GM19438 (cell line): ENCODE results near the gene CCDC142.
"Not testable (repeated sequence)": the region's sequence is repeated elsewhere in the genome, so short reads cannot be mapped to it uniquely, and the experiment has no call there.

Source experiments
- ATAC-seq: cut with Tn5 transposase; IDR thresholded peaks from one replicate; pipeline ENCODE4 v1.9.1; 2021; ENCODE audit warnings: low read depth; ENCODE audit not compliant: unreplicated experiment

The CCDC142 gene

DNA sequence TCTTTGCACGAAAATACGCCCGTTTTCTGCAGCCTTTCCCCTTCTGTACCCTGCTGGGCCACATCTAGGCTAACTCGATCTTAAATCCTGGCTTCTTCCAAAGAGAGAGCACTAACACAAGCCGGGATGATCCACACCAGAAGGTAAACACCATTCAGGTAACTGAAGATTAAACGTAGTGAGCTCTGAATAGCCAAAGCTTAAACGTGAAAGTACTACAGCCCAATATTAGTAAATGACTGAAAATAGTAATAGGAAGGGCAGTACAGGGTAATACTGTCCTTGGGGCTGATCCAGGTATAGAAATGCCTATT is 9.9 kb downstream of the CCDC142 start:
- ATAC-seq = no peak

- ATAC-seq = peak; percentile 91
Measured at GRCh38 chr2:74472086-74472944, 10.5 kb downstream of the CCDC142 start, which contains the start of gene MRPL53. MRPL53 (minus strand) TSS chr2:74472680; CDS start chr2:74472660, 20 bp downstream.

DNA sequence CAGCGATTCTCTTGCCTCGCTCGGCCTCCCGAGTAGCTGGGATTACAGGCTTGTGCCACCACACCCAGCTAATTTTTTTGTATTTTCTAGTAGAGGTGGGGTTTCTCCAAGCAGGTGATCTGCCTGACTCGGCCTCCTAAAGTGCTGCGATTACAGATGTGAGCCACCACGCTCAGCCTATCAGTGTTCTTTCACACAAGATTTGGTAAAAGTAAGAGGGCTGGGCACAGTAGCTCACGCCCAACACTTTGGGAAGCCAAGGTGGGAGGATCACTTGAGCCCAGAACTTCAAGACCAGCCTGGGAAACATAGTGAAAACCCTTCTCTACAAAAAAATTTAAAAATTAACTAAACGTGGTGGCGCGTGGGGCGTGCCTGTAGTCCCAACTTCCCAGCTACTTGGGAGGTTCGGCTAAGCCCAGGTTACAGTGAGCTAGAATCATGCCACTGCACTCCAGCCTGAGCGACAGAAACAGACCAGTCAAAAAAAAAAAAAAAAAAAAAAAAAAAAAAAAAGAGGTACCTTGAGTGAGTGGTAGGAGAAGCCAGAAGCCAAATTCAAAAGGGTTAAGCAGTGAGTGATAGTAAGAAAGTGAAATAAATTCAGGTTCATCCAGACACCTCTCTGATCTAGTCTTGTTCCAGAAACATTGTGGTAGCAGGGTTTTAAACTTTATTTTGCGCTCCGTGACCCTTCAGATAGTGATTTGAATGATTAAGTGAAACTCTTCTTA is 11.3 kb downstream of the CCDC142 start:
- ATAC-seq = no peak

DNA sequence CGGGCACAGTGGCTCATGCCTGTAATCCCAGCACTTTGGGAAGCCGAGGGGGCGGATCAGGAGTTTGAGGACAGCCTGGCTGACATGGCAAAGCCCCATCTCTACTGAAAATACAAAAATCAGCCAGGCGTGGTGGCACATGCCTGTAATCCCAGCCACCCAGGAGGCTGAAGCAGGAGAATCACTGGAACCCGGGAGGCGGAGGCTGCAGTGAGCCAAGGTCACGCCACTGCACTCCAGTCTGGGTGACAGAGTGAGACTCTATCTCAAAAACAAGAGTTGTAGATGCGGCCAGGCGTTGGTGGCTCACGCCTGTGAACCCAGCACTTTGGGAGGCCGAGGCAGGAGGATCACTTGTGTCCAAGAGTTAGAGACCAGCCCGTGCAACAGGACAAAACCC is 12.1 kb downstream of the CCDC142 start:
- ATAC-seq = not testable (repeated sequence)

DNA sequence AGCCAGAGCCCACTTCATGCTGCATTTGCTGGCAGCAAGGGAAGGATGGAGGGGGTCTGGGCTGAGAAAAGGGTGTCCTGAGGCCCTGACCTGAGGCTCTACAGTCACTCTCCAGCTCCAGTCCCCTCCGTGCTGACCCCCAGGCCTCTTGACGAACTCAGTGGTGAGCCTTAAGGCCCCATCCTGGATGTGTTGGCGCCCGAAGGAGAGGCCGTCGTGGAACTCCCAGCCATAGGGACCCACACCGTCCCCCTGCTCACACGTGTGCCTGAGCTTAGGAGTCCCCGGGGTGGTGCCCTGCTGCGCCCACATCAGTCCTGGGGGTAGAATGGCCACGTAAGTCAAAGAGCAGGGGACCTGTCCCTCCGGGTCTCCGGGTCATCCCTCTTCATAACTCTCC is 18.4 kb downstream of the CCDC142 start:
- no peak for ATAC-seq

GRCh38 chr2:74462786-74463105 is 20.1 kb downstream of the CCDC142 start:
- no peak for ATAC-seq

- ATAC-seq = no peak
Measured at GRCh38 chr2:74462054-74462785, 20.6 kb downstream of the CCDC142 start.

- ATAC-seq = no peak
Measured at GRCh38 chr2:74461187-74462053, 21.4 kb downstream of the CCDC142 start.

DNA sequence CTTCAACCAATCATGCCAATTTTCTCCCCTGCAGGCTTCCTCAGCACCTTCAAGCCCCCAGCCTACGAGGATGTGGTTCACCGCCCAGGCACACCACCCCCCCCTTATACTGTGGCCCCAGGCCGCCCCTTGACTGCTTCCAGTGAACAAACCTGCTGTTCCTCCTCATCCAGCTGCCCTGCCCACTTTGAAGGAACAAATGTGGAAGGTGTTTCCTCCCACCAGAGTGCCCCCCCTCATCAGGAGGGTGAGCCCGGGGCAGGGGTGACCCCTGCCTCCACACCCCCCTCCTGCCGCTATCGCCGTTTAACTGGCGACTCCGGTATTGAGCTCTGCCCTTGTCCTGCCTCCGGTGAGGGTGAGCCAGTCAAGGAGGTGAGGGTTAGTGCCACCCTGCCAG is 22.6 kb downstream of the CCDC142 start:
- not testable (repeated sequence) for ATAC-seq

- ATAC-seq = not testable (repeated sequence)
Measured at GRCh38 chr2:74459503-74460118, 23.2 kb downstream of the CCDC142 start.

- no peak for ATAC-seq
Measured at GRCh38 chr2:74458938-74459363, 23.8 kb downstream of the CCDC142 start.

DNA sequence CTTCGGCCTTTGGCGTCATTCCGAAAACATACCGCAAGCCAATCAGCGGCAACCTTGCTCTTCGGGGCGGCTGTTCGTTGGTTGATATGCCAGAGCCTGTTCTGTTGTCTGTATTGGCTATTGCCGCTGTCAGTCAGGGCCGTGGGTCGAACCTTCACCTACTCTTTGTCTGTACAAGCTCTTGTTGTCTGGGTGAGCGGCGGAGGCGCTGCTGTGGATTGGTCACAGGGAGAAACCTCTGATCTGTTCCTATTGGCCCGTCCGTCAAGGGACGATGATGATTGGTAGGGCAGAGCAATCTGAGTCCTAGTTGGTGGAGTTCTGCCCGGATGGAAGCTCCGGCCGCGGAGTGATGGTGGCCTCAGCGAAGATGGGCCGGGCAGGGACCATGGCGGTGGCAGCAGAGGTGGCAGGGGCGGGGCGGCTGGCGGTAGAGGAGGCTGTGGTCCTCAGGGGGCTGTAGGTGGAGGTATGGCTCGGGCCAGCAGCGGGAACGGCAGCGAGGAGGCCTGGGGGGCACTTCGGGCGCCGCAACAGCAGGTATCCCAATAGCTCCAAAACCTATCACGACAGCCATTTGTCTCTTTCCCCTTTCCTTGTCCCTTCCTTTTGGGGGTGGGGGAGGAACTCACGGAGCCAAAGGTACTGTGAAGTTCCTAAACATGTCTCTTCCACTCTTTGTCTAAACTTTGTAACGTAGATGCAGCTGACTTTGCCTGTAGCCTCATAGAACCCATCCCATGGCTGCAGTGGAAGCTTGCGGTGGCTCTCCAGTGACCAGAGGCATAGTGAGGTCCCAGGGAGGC is 24.5 kb downstream of the CCDC142 start, which contains the start of gene WBP1:
WBP1 (plus strand) TSS at position 307 of the 806 bp plus-strand sequence; CDS start at position 472, 165 bp downstream.
- peak; percentile 79 for ATAC-seq

- peak; percentile 30 for ATAC-seq
Measured at GRCh38 chr2:74457549-74458131, 25.2 kb downstream of the CCDC142 start.

DNA sequence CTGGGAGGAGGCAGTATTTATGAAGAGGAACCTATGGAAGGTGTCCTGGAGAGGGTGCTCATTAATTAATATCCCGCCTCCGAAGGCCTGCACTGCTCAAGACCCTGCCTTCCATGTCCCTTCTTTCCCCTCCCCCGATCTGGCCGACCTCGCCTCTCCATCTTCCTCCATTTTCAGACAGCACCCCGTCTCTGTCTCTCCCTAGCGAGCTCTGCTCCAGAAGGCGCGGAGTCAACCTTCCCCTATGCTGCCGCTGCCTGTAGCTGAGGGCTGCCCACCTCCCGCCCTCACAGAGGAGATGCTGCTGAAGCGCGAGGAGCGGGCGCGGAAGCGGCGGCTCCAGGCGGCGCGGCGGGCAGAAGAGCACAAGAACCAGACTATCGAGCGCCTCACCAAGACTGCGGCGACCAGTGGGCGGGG is 25.7 kb downstream of the CCDC142 start:
- ATAC-seq = no peak

DNA sequence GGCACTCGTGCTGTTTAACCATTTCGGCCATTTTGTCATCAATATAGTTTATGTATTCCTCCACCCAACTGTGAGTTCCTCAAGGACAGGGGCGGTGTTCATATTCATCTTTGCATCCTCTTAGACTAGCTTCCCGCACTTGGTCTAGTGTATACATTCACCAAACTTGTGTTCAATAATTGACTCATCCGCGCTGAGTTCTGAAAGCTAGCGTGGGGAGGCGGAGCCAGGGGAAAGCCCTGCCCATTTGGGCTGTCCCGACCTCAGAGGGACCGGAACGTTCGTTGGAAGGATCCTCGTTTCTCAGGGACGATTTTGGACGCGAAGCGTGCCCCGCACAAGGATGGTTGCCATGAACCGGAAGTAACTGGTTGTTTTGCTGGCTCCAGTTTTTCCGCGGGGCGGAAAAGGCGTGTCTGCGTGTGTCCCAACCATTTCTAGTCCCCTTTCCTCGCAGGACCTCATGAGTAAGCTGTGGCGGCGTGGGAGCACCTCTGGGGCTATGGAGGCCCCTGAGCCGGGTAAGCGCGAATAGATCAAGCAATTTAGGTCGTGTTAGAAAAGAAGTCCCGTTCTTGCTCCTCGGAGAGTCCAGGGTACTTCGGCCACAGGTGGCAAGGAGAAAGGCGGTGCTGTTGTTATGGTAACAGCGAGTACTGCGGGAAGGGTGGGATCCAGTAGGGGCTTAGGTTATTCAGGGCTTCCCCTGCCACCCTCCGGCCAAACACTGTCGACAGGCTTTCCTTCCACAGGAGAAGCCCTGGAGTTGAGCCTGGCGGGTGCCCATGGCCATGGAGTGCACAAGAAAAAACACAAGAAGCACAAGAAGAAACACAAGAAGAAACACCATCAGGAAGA is 27.9 kb downstream of the CCDC142 start, which contains the start of gene INO80B:
INO80B (plus strand) TSS at position 434 of the 858 bp plus-strand sequence; CDS start at position 464, 30 bp downstream.
- peak; percentile 33 for ATAC-seq

DNA sequence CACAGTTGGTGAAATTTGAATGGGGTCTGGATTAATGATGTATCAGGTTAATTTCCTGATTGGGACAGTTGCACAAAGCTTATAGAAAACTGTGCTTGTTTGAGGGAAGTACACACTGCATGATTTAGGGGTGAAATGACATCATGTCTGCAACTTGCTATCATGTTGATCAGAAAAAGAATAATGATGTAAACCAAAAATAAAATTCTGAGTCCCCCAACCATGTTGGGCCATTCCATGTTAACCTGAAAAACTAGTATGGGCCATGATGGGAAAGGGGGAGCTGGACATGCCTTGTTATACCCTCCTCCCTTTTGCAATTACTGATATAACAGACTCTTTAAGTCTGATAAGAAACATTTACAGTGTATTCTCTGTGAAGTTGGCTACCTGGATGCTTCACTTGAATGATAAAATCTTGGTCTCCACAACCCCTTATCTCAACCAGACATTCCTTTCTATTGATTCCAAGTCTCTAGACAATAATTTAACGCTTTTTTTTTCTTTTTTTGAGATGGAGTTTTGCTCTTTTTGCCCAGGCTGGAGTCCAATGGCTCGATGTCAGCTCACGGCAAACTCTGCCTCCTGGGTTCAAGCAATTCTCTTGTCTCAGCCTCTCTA is 32.1 kb downstream of the CCDC142 start:
- ATAC-seq = no peak

DNA sequence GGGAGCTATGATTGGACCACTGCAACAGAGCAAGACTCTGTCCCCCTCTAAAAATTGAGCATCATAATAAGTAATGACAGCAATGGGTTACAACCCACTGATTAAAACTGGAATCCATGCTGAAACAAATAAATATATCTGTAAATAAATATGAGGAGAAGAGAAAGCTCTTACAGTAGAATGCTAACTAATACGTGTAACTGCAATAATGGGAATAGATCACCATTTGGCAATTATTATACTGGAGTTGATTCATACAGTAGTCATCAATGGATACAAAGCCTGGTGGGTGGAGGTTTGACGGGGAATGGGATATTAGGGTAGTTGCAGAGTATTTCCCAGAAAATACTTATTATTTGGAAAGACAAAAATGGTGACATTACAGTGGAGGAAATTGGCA is 34.0 kb downstream of the CCDC142 start:
- ATAC-seq = no peak
